Stimulated activated CD8-positive, alpha-beta memory T cell treated with anti-CD3 and anti-CD28 coated beads, Interleukin-12 subunit alpha, Interleukin-12 subunit beta, amount 100 ng/mL, for 4 hours (primary cell): Measurements from ENCODE around the gene ENOX1.

Source experiments
- DNase-seq: peaks from one replicate; pipeline ENCODE4 v3.0.0-alpha.2; 2020; ENCODE audit warnings: low read depth

ENOX1 gene

GRCh38 chr13:43545317-43545874 lies 241.4 kb downstream of the ENOX1 start:
- DNase-seq: no peak

- DNase-seq: no peak
These were observed 242.1 kb downstream of the ENOX1 start for GRCh38 chr13:43544631-43545030.

- DNase-seq: no peak
These were observed 242.8 kb downstream of the ENOX1 start for GRCh38 chr13:43544011-43544410.

GRCh38 chr13:43543331-43543730 lies 243.4 kb downstream of the ENOX1 start:
- DNase-seq: no peak

GRCh38 chr13:43537124-43537523 lies 249.6 kb downstream of the ENOX1 start:
- no peak for DNase-seq

- no peak for DNase-seq
These were observed 257.0 kb downstream of the ENOX1 start for GRCh38 chr13:43529796-43530195.

GRCh38 chr13:43528992-43529391 lies 257.8 kb downstream of the ENOX1 start:
- DNase-seq: no peak

- DNase-seq: no peak
These were observed 264.0 kb downstream of the ENOX1 start for GRCh38 chr13:43522788-43523187.

GRCh38 chr13:43520351-43520750 lies 266.4 kb downstream of the ENOX1 start:
- DNase-seq: no peak

- DNase-seq: no peak
These were observed 267.9 kb downstream of the ENOX1 start for GRCh38 chr13:43518833-43519232.

- no peak for DNase-seq
These were observed 270.4 kb downstream of the ENOX1 start for GRCh38 chr13:43516401-43516833.

GRCh38 chr13:43515531-43515930 lies 271.2 kb downstream of the ENOX1 start:
- no peak for DNase-seq

- no peak for DNase-seq
These were observed 272.5 kb downstream of the ENOX1 start for GRCh38 chr13:43514311-43514710.

GRCh38 chr13:43512221-43512620 lies 274.6 kb downstream of the ENOX1 start:
- DNase-seq: no peak

GRCh38 chr13:43510956-43511901 lies 275.5 kb downstream of the ENOX1 start:
- no peak for DNase-seq

GRCh38 chr13:43495732-43496131 lies 291.0 kb downstream of the ENOX1 start:
- DNase-seq: no peak

- DNase-seq: no peak
These were observed 292.6 kb downstream of the ENOX1 start for GRCh38 chr13:43494206-43494605.

GRCh38 chr13:43493496-43494000 lies 293.2 kb downstream of the ENOX1 start:
- DNase-seq: no peak

- DNase-seq: no peak
These were observed 294.0 kb downstream of the ENOX1 start for GRCh38 chr13:43492745-43493144.

GRCh38 chr13:43492311-43492710 lies 294.5 kb downstream of the ENOX1 start:
- DNase-seq: no peak

GRCh38 chr13:43489233-43489632 lies 297.5 kb downstream of the ENOX1 start:
- no peak for DNase-seq

GRCh38 chr13:43487885-43488284 lies 298.9 kb downstream of the ENOX1 start:
- DNase-seq: no peak

- DNase-seq: no peak
These were observed 299.3 kb downstream of the ENOX1 start for GRCh38 chr13:43487461-43487860.
